PC-9 (cell line): Measurements from ENCODE around the gene TANGO6. TPM values are rescaled to one million over a fixed set of nuclear protein-coding genes. Genes with fewer than 3 reads are reported as not detected.

ENCODE experiments used
- BruUV-seq: library from RNA; stranded (reverse); fragments of 400-500 nt; replicated peaks from 2 replicates; lab custom pipeline; 2021; lab: Mats Ljungman, UMichigan
- CTCF ChIA-PET: fragments of 300-600 bp; sonication (Branson Sonifier 250); formaldehyde crosslinking; loops from one replicate; lab custom pipeline; 2022; ENCODE audit warnings: antibody characterized with exemption; lab: Charles Lee
- POLR2A ChIA-PET: fragments of 300-600 bp; sonication (Branson Sonifier 250); formaldehyde crosslinking; loops from one replicate; lab custom pipeline; 2022; ENCODE audit warnings: antibody characterized with exemption; ENCODE audit not compliant: unreplicated experiment; lab: Charles Lee
- DNase-seq, 2 experiments: peaks; one replicate each; pipeline versions ENCODE4 v3.0.0 to v3.0.0-alpha.2; 2015 to 2022; ENCODE audit warnings: mixed read lengths in 1 of 2
- H2AFZ ChIP-seq: fragments of 200-600 bp; sonication (generic); 2 replicates; pipeline ENCODE4 v1.8.1; 2017; ENCODE audit warnings: antibody characterized with exemption
- H3F3A ChIP-seq: fragments of 200-600 bp; sonication (generic); 2 replicates; pipeline ENCODE4 v1.8.1; 2017; ENCODE audit warnings: antibody characterized with exemption, mild to moderate bottlenecking, low read depth; ENCODE audit not compliant: insufficient read depth
- H3K27ac ChIP-seq: fragments of 200-600 bp; sonication (generic); 2 replicates; pipeline ENCODE4 v1.6.1; 2016; ENCODE audit warnings: mixed run types
- H3K27me3 ChIP-seq: fragments of 200-600 bp; sonication (generic); 2 replicates; pipeline ENCODE4 v1.6.1; 2016; ENCODE audit warnings: low read depth, mixed run types; ENCODE audit not compliant: insufficient read depth
- H3K36me3 ChIP-seq: fragments of 200-600 bp; sonication (generic); 2 replicates; pipeline ENCODE4 v1.6.1; 2016; ENCODE audit warnings: low read depth, mixed run types
- H3K4me1 ChIP-seq: fragments of 200-600 bp; sonication (generic); replicated peaks from 2 replicates; pipeline ENCODE4 v1.6.1; 2016; ENCODE audit warnings: mixed run types; ENCODE audit not compliant: insufficient read depth
- H3K4me2 ChIP-seq: fragments of 200-600 bp; sonication (generic); 2 replicates; pipeline ENCODE4 v1.6.1; 2017; ENCODE audit warnings: mixed run types
- H3K4me3 ChIP-seq: fragments of 200-600 bp; sonication (generic); 2 replicates; pipeline ENCODE4 v1.6.1; 2016; ENCODE audit warnings: mixed run types
- H3K79me2 ChIP-seq: fragments of 200-600 bp; sonication (generic); 2 replicates; pipeline ENCODE4 v1.6.1; 2017; ENCODE audit warnings: low read depth, mixed run types
- H3K9me2 ChIP-seq: fragments of 200-600 bp; sonication (generic); 2 replicates; pipeline ENCODE4 v1.8.1; 2017; ENCODE audit warnings: mild to moderate bottlenecking; ENCODE audit not compliant: insufficient read depth
- H3K9me3 ChIP-seq: fragments of 200-600 bp; sonication (generic); 2 replicates; pipeline ENCODE4 v1.8.1; 2016; ENCODE audit warnings: low read depth; ENCODE audit not compliant: insufficient read depth
- H4K20me1 ChIP-seq: fragments of 200-600 bp; sonication (generic); 2 replicates; pipeline ENCODE4 v1.8.1; 2017; ENCODE audit not compliant: insufficient read depth
- CTCF ChIP-seq: fragments of 200-600 bp; sonication (generic); conservative IDR thresholded peaks from 2 replicates; pipeline ENCODE4 v1.6.1; 2017; ENCODE audit warnings: mixed run types, antibody characterized with exemption, mild to moderate bottlenecking, moderate library complexity
- EZH2 ChIP-seq: fragments of 200-600 bp; sonication (generic); IDR thresholded peaks from 2 replicates; pipeline ENCODE4 v1.8.0; 2017; ENCODE audit warnings: antibody characterized with exemption, low read depth
- intact Hi-C: fragments of 100-400 bp; cut with micrococcal nuclease; formaldehyde crosslinking; loops from one replicate; pipeline ENCODE4 v1.10.0; 2022; ENCODE audit not compliant: unreplicated experiment
- total RNA-seq: library from RNA; stranded (reverse); gene quantifications from 2 replicates; pipeline ENCODE4 v1.2.3, GENCODE V29; 2021

Gene TANGO6
- total RNA-seq, 1 experiment from 2014 or later: 5.8 TPM

- peaks cover 14% of the 10 kb centered on the region; the same call in 1 of the 2 replicates for H3K4me1 ChIP-seq
- no peak for TF ChIP-seq CTCF
- TF ChIP-seq EZH2: no peak
- H3K9me3 ChIP-seq: no peaks in the 10 kb centered on the region
- BruUV-seq: no TSS peak
- H3K79me2 ChIP-seq: peaks cover 12% of the 10 kb centered on the region
- no peaks in the 10 kb centered on the region for H3K36me3 ChIP-seq
- H3K9me2 ChIP-seq: no peaks in the 10 kb centered on the region
- H3K27ac ChIP-seq: no peak overlapping the region
- CTCF ChIA-PET: interaction anchor here (0.6 kb wide), 1 partner anchor 165 kb away, joined by 3 read pairs; no protein-coding TSS in a partner anchor
- no peaks in the 10 kb centered on the region for H4K20me1 ChIP-seq
- peak overlapping the region; percentile 93 for H3K4me3 ChIP-seq
- peak overlapping the region; percentile 96 for H3K4me2 ChIP-seq
- 0 out of 2 replicates have a peak overlapping the region, but pooled peaks have one; percentile 82 for H2AFZ ChIP-seq
- H3K27me3 ChIP-seq: no peaks in the 10 kb centered on the region
- peak in 1 of 2 experiments; percentile 10 for DNase-seq
- POLR2A ChIA-PET: no interaction called here
- intact Hi-C loops: loop anchor here (5.0 kb wide), 1 partner anchor 115 kb away; no protein-coding TSS in a partner anchor
- H3F3A ChIP-seq: peaks cover 22% of the 10 kb centered on the region; the same call in 1 of the 2 replicates
These were observed 264.1 kb downstream of the TANGO6 start for GRCh38 chr16:69107316-69107962.

GRCh38 chr16:69108064-69108904 lies 265.0 kb downstream of the TANGO6 start:
- Histone ChIP-seq H3K9me3 (no peaks in the 10 kb centered on the region), H3K4me2 (no peak overlapping the region), H3K27me3 (no peaks in the 10 kb centered on the region), H3K9me2 (no peaks in the 10 kb centered on the region), H3K79me2 (peaks cover 12% of the 10 kb centered on the region), H4K20me1 (no peaks in the 10 kb centered on the region), H3K4me1 (peaks cover 14% of the 10 kb centered on the region; the same call in 1 of the 2 replicates), H3F3A (peaks cover 25% of the 10 kb centered on the region; the same call in 1 of the 2 replicates), H3K27ac (no peak overlapping the region), H3K36me3 (no peaks in the 10 kb centered on the region), H2AFZ (no peak overlapping the region), H3K4me3 (no peak overlapping the region)
- intact Hi-C loops: loop anchor here (5.0 kb wide), 1 partner anchor 116 kb away; no protein-coding TSS in a partner anchor
- BruUV-seq: no TSS peak
- TF ChIP-seq CTCF: no peak
- peak in 1 of 2 experiments; percentile 35 for DNase-seq
- ChIA-PET POLR2A (no interaction called here), CTCF (no interaction called here)

- Histone ChIP-seq H3K36me3 (no peaks in the 10 kb centered on the region), H3K27me3 (no peaks in the 10 kb centered on the region), H3K4me2 (no peak overlapping the region), H3K4me3 (no peak overlapping the region), H4K20me1 (no peaks in the 10 kb centered on the region), H3K9me2 (no peaks in the 10 kb centered on the region), H3K9me3 (no peaks in the 10 kb centered on the region), H3F3A (peaks cover 25% of the 10 kb centered on the region; the same call in 1 of the 2 replicates), H3K27ac (no peak overlapping the region), H2AFZ (no peak overlapping the region), H3K79me2 (peaks cover 12% of the 10 kb centered on the region), H3K4me1 (peaks cover 14% of the 10 kb centered on the region; the same call in 1 of the 2 replicates)
- TSS peak; percentile 22 for BruUV-seq
- ChIA-PET POLR2A (no interaction called here), CTCF (no interaction called here)
- DNase-seq: no peak
- TF ChIP-seq CTCF (no peak), EZH2 (no peak)
- intact Hi-C loops: loop anchor here (5.0 kb wide), 1 partner anchor 117 kb away; no protein-coding TSS in a partner anchor
These were observed 265.5 kb downstream of the TANGO6 start for GRCh38 chr16:69108905-69109252.
